ENCODE results near the gene PET100. TPM values are rescaled to one million over a fixed set of nuclear protein-coding genes. Genes with fewer than 3 reads are reported as not detected.

Gene PET100
- total RNA-seq, 1 experiment from 2014 or later = 42.7 TPM

- no peak for DNase-seq (ENCODE audit: low read depth)
- in situ Hi-C loops (cut with HindIII; ENCODE audit: low pct_unique_long_range_greater_than_20kb, low sequenced_read_pairs) = no loop called here
These were observed 2.4 kb upstream of the PET100 start for GRCh38 chr19:7627166-7627565.

- no peak for DNase-seq (ENCODE audit: low read depth)
- in situ Hi-C loops (cut with HindIII; ENCODE audit: low pct_unique_long_range_greater_than_20kb, low sequenced_read_pairs) = no loop called here
These were observed 843 bp upstream of the PET100 start for GRCh38 chr19:7628589-7629311.

DNA sequence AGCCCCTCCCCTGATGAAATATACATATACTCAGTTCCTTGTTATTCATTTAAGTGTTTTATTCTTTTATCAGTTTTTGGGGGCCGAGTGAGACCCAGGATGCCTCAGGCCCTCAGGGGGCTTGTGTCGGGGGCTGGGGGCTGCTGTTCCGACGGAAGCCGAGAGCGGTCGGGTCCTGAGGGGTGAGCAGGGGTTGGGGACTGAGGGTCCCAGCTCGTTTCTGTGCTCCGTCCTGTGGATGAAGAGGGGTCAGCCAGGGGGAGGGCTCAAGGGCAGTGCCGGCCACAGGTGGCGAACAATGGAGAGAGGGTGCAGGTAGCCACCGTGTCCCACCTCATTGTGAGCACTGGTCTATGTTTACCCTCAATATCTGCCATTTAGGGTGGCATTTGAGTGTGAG lies 2.0 kb downstream of the PET100 start:
- no peak for DNase-seq (ENCODE audit: low read depth)
- in situ Hi-C loops (cut with HindIII; ENCODE audit: low pct_unique_long_range_greater_than_20kb, low sequenced_read_pairs) = no loop called here

- in situ Hi-C loops (cut with HindIII; ENCODE audit: low pct_unique_long_range_greater_than_20kb, low sequenced_read_pairs) = no loop called here
- DNase-seq (ENCODE audit: low read depth) = no peak
These were observed 3.0 kb downstream of the PET100 start for GRCh38 chr19:7632340-7633203.

- in situ Hi-C loops (cut with HindIII; ENCODE audit: low pct_unique_long_range_greater_than_20kb, low sequenced_read_pairs) = no loop called here
These were observed 4.1 kb downstream of the PET100 start, which contains the start of gene PCP2 for GRCh38 chr19:7633698-7634097. Gene PCP2 (minus strand): TSS chr19:7633719. CDS start chr19:7633457, 262 bp downstream.

GRCh38 chr19:7635670-7636069 lies 6.1 kb downstream of the PET100 start:
- DNase-seq (ENCODE audit: low read depth) = no peak
- in situ Hi-C loops (cut with HindIII; ENCODE audit: low pct_unique_long_range_greater_than_20kb, low sequenced_read_pairs) = no loop called here

More at GRCh38 chr19:7633698-7634097, 4.1 kb downstream of the PET100 start, which contains the start of gene PCP2:
- DNase-seq (ENCODE audit: low read depth) = no peak

DNA sequence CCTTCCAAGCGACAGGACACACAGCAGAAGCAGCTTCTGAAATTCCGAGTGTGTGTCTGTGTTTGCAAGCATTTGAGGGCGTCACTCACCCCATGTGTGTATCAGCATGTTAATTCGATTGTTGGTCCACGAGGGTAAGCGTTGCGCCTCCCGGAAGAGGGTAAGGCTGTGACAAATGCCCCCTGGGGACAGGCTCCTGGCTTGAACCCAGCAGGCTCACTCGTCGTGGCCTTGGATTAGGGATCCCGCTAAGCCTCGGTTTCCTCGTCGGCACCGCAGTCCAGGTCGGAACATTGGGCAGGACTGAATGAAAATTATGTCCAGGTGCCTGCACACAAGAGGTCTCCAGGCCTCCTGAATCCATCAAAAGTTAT lies 6.7 kb downstream of the PET100 start:
- in situ Hi-C loops (cut with HindIII; ENCODE audit: low pct_unique_long_range_greater_than_20kb, low sequenced_read_pairs) = no loop called here
- no peak for DNase-seq (ENCODE audit: low read depth)

GRCh38 chr19:7636691-7637373 lies 7.2 kb downstream of the PET100 start, which contains the start of gene STXBP2:
Gene STXBP2 (plus strand): TSS chr19:7637110. CDS start chr19:7637150, 40 bp downstream.
- DNase-seq (ENCODE audit: low read depth) = peak; percentile 28
- in situ Hi-C loops (cut with HindIII; ENCODE audit: low pct_unique_long_range_greater_than_20kb, low sequenced_read_pairs) = no loop called here

- in situ Hi-C loops (cut with HindIII; ENCODE audit: low pct_unique_long_range_greater_than_20kb, low sequenced_read_pairs) = no loop called here
- peak; percentile 9 for DNase-seq (ENCODE audit: low read depth)
These were observed 8.0 kb downstream of the PET100 start for GRCh38 chr19:7637374-7638256.

GRCh38 chr19:7638802-7639465 lies 9.3 kb downstream of the PET100 start:
- no peak for DNase-seq (ENCODE audit: low read depth)
- in situ Hi-C loops (cut with HindIII; ENCODE audit: low pct_unique_long_range_greater_than_20kb, low sequenced_read_pairs) = no loop called here

GRCh38 chr19:7639863-7640348 lies 10.3 kb downstream of the PET100 start:
- in situ Hi-C loops (cut with HindIII; ENCODE audit: low pct_unique_long_range_greater_than_20kb, low sequenced_read_pairs) = no loop called here
- DNase-seq (ENCODE audit: low read depth) = no peak

DNA sequence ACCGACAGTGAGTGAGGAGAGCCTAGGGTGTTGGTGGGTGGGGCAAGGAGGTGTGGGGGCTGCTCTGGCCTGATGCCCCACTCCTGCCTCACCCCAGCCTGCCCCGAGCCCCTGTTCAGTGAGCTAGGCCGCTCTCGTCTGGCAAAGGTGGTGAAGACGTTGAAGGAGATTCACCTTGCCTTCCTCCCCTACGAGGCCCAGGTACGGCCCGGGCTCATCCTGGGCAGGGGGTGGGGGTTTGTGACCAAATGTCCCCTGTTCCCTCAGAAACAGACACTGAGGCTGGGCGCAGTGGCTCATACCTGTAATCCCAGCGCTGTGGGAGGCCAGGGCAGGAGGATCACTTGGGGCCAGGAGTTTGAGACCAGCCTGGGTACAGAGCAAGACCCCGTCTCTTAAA lies 11.2 kb downstream of the PET100 start:
- no peak for DNase-seq (ENCODE audit: low read depth)
- in situ Hi-C loops (cut with HindIII; ENCODE audit: low pct_unique_long_range_greater_than_20kb, low sequenced_read_pairs) = no loop called here

DNA sequence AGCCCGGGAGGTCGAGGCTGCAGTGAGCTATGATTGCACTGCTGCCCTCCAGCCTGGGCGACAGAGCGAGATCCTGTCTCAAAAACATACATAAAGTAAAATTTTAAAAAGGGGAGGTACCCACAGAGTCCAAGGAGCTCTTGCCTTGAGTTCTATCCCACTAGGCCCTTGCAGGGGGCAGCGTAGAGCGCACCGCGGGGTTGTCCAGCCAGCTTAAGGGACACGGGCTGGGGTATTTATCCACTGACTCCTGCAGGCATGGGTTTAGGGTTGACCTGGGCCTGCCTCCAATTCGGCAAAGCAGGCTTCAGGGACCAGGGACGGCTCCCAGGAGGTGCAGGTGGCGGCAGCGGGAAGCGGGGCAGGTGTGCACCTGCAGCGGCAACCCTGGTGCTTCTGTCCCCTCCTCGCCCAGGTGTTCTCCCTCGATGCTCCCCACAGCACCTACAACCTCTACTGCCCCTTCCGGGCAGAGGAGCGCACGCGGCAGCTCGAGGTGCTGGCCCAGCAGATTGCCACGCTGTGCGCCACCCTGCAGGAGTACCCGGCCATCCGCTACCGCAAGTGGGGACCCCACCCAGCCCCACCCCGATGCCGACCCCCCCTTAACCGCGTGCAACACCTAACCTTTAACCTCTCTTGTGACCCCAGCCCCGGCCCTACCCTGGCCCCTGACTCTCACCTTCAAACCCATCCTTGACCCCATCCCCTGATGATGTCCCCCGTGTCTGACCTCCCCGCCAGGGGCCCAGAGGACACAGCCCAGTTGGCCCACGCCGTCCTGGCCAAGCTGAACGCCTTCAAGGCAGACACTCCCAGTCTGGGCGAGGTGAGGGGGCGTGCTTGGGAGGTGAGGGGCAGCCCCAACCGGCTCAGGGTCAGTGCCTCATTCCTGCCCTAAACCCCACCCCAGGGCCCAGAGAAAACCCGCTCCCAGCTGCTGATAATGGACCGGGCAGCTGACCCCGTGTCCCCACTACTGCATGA lies 12.0 kb downstream of the PET100 start:
- in situ Hi-C loops (cut with HindIII; ENCODE audit: low pct_unique_long_range_greater_than_20kb, low sequenced_read_pairs) = no loop called here
- DNase-seq (ENCODE audit: low read depth) = no peak

DNA sequence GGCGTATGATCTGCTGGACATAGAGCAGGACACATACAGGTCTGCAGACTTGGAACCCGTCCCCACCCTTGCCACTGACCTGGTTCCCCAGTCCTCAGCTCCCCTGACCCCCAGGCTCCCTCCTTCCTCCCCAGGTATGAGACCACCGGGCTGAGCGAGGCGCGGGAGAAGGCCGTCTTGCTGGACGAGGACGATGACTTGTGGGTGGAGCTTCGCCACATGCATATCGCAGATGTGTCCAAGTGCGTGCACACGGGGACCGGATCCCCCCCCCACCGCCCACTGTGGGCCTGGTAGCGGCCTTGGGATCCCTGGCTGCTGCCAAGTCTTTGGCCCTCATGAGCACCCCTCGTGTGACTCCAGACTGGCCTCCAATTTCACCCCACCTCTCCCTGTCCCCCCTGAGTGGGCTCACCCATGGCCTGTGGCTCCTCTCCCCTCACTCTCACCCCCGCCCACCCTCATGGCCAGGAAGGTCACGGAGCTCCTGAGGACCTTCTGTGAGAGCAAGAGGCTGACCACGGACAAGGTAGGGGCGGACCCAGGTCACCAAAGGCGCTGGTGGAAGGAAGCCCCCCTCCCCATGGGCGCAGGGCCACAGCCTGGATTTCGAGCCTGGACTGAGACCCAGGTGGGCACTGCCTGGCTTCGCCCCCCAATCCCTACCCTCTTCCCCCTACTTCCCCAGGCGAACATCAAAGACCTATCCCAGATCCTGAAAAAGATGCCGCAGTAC lies 12.9 kb downstream of the PET100 start:
- in situ Hi-C loops (cut with HindIII; ENCODE audit: low pct_unique_long_range_greater_than_20kb, low sequenced_read_pairs) = no loop called here
- no peak for DNase-seq (ENCODE audit: low read depth)

- in situ Hi-C loops (cut with HindIII; ENCODE audit: low pct_unique_long_range_greater_than_20kb, low sequenced_read_pairs) = no loop called here
- no peak for DNase-seq (ENCODE audit: low read depth)
These were observed 13.4 kb downstream of the PET100 start for GRCh38 chr19:7643031-7643415.

All from Caki2 (cell line).